Measurements from ENCODE around the gene SFMBT1. TPM values are rescaled to one million over a fixed set of nuclear protein-coding genes. Genes with fewer than 3 reads are reported as not detected.

SFMBT1 gene
- total RNA-seq, 1 donor, result 7.5 TPM

DNA sequence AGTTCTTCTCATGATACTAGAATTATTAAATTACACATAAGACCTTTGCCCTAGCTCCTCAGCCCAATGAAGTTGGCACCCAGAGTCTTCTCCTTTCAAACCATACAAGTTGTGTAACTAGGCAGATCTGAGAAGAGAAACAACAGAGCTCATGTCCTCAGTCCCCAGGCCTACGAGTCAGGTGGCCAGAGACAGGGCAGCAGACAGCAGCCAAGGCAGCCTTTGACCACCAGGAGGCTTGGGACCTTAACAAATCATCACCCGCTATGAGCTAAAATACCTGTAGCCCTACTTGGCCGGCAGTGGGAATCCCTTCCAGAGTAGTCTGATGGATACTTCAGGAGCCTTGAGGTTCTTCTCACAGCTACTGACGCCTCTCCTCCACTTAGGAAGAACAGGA lies 166.8 kb downstream of the SFMBT1 start:
- no peak for DNase-seq (ENCODE audit: low read depth)
- no peak for TF ChIP-seq CTCF (IDR thresholded peaks at IDR 0.05; ENCODE audit: insufficient read depth, low read length)
- H3K4me3 ChIP-seq (ENCODE audit: low read depth, low read length), result no peak overlapping the region

GRCh38 chr3:52877085-52877484 lies 168.8 kb downstream of the SFMBT1 start:
- no peak for DNase-seq (ENCODE audit: low read depth)
- no peak overlapping the region for H3K4me3 ChIP-seq (ENCODE audit: low read depth, low read length)
- TF ChIP-seq CTCF (IDR thresholded peaks at IDR 0.05; ENCODE audit: insufficient read depth, low read length), result no peak

- TF ChIP-seq CTCF (IDR thresholded peaks at IDR 0.05; ENCODE audit: insufficient read depth, low read length), result no peak
- DNase-seq (ENCODE audit: low read depth), result no peak
- no peak overlapping the region for H3K4me3 ChIP-seq (ENCODE audit: low read depth, low read length)
These were observed 170.8 kb downstream of the SFMBT1 start for GRCh38 chr3:52874864-52875587.

- no peak for DNase-seq (ENCODE audit: low read depth)
These were observed 171.6 kb downstream of the SFMBT1 start for GRCh38 chr3:52874160-52874701.

DNA sequence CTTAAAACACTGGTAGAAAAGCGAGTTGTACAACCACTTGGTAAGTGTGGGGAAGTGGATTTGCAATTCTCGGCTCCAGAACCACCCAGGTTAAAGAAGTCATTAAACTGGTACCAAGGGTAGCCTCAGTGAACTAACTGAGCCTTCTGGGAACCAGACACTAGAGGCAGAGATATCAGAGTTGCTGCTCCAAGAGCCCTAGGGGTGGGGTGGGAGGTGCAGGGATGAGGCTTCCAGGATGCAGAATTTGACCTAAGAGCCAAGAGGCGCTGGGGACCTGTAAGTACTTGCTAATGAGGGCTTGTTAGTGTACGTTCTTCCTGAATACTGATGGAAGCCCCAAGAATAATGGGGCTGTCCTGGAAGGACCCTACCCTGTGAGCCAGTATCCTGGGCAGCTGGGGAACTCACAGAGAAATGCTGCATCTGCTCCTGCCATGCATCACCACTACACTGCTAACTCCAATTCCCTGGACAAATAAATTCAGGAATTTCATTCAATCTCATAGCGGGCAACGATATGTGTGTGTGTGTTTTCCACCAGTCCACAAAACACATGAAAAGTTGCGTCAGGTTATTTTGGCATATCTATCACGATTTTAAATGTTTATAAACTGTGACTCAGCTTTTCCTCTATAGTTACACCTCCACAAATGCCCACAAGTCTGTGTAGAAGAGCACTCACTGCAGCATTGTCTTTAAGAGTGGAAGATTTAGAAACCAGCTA lies 172.3 kb downstream of the SFMBT1 start:
- no peak for TF ChIP-seq CTCF (IDR thresholded peaks at IDR 0.05; ENCODE audit: insufficient read depth, low read length)
- peak; percentile 88 for DNase-seq (ENCODE audit: low read depth)
- H3K4me3 ChIP-seq (ENCODE audit: low read depth, low read length), result no peak overlapping the region

More at GRCh38 chr3:52874160-52874701, 171.6 kb downstream of the SFMBT1 start:
- no peak overlapping the region for H3K4me3 ChIP-seq (ENCODE audit: low read depth, low read length)
- no peak for TF ChIP-seq CTCF (IDR thresholded peaks at IDR 0.05; ENCODE audit: insufficient read depth, low read length)

- no peak overlapping the region for H3K4me3 ChIP-seq (ENCODE audit: low read depth, low read length)
- peak; percentile 57 for DNase-seq (ENCODE audit: low read depth)
- TF ChIP-seq CTCF (IDR thresholded peaks at IDR 0.05; ENCODE audit: insufficient read depth, low read length), result no peak
These were observed 173.6 kb downstream of the SFMBT1 start for GRCh38 chr3:52872245-52872644.

All from fibroblast of the aortic adventitia (primary cell).